ENCODE results near the gene IGSF23.

The IGSF23 gene

DNA sequence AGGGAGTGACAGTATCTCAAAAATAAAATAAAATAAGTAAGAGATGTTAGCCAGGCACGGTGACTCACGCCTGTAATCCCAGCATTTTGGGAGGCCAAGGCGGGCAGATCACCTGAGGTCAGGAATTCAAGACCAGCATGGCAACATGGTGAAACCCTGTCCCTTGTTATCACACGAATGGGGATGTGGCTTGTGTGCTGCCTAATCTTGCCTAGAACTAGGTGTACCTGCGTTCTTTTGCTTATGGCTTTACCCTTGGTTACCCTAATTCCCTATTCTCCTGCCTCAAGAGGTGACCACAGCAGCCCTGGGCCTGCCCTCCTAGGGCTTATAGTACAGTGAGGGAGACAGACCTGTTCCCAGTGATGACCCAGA, 24.0 kb downstream of the IGSF23 start:
- H3K36me3 ChIP-seq (replicated peaks; ENCODE audit: insufficient read depth, low read length), result no peaks in the 10 kb centered on the region

DNA sequence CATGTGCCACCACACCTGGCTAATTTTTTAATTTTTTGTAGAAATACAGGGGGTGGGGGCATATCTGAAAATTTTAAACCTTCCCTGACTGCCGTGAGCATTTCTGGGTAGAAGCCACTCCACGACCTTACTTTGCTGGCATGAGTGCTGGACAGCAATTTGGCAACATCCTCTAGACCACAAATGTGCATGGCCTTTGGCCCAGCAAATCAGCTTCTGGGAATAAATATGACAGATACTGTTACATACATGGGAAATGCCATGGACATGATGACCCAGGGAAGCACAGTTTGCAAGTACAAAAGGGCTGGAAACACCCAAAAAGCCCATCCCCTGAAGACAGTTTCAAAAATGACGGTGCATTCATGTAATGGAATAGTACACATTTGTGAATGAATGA, 27.2 kb downstream of the IGSF23 start:
- Histone ChIP-seq H3K9me3 (replicated peaks; ENCODE audit: insufficient read depth, low read length) (no peaks in the 10 kb centered on the region), H4K20me1 (ENCODE audit: insufficient read depth, low read length) (no peaks in the 10 kb centered on the region), H3K27me3 (replicated peaks; ENCODE audit: insufficient read depth, low read length) (no peaks in the 10 kb centered on the region), H3K4me3 (ENCODE audit: low read length) (no peak overlapping the region), H3K9me2 (replicated peaks; ENCODE audit: insufficient read depth, low read length) (no peaks in the 10 kb centered on the region), H3K4me2 (ENCODE audit: low read depth, low read length) (no peak overlapping the region), H3F3A (ENCODE audit: insufficient read depth, low read length) (no peaks in the 10 kb centered on the region), H3K9ac (ENCODE audit: low read length) (no peak overlapping the region), H2AFZ (ENCODE audit: low read length) (no peak overlapping the region), H3K4me1 (ENCODE audit: low read length) (no peaks in the 10 kb centered on the region), H3K27ac (ENCODE audit: low read length) (no peak overlapping the region), H3K79me2 (ENCODE audit: low read length) (peaks cover 6% of the 10 kb centered on the region), H3K36me3 (replicated peaks; ENCODE audit: insufficient read depth, low read length) (no peaks in the 10 kb centered on the region)
- TF ChIP-seq EZH2phosphoT487 (IDR thresholded peaks at IDR 0.05; ENCODE audit: low read length) (no peak), CTCF (IDR thresholded peaks at IDR 0.05; ENCODE audit: low read length) (no peak), EZH2 (optimal IDR thresholded peaks at IDR 0.05; ENCODE audit: low read depth, low read length) (no peak)
- DNase-seq, result no peak

More for the DNA sequence above, 24.0 kb downstream of the IGSF23 start:
- Histone ChIP-seq H2AFZ (ENCODE audit: low read length) (no peak overlapping the region), H3K4me1 (ENCODE audit: low read length) (no peaks in the 10 kb centered on the region), H4K20me1 (ENCODE audit: insufficient read depth, low read length) (no peaks in the 10 kb centered on the region), H3K79me2 (ENCODE audit: low read length) (no peaks in the 10 kb centered on the region), H3K4me3 (ENCODE audit: low read length) (no peak overlapping the region), H3K9me2 (replicated peaks; ENCODE audit: insufficient read depth, low read length) (no peaks in the 10 kb centered on the region), H3F3A (ENCODE audit: insufficient read depth, low read length) (no peaks in the 10 kb centered on the region), H3K27ac (ENCODE audit: low read length) (no peak overlapping the region), H3K27me3 (replicated peaks; ENCODE audit: insufficient read depth, low read length) (no peaks in the 10 kb centered on the region; the same call in 1 of the 2 replicates), H3K9me3 (replicated peaks; ENCODE audit: insufficient read depth, low read length) (no peaks in the 10 kb centered on the region), H3K4me2 (ENCODE audit: low read depth, low read length) (no peak overlapping the region), H3K9ac (ENCODE audit: low read length) (no peak overlapping the region)
- no peak for DNase-seq
- TF ChIP-seq CTCF (IDR thresholded peaks at IDR 0.05; ENCODE audit: low read length), result no peak
- TF ChIP-seq EZH2phosphoT487 (IDR thresholded peaks at IDR 0.05; ENCODE audit: low read length), result no peak
- no peak for TF ChIP-seq EZH2 (optimal IDR thresholded peaks at IDR 0.05; ENCODE audit: low read depth, low read length)

- no peaks in the 10 kb centered on the region for H3F3A ChIP-seq (ENCODE audit: insufficient read depth, low read length)
- H3K9me2 ChIP-seq (replicated peaks; ENCODE audit: insufficient read depth, low read length), result no peaks in the 10 kb centered on the region
- no peak overlapping the region for H3K4me3 ChIP-seq (ENCODE audit: low read length)
- H3K36me3 ChIP-seq (replicated peaks; ENCODE audit: insufficient read depth, low read length), result no peaks in the 10 kb centered on the region
- no peaks in the 10 kb centered on the region for H4K20me1 ChIP-seq (ENCODE audit: insufficient read depth, low read length)
- H2AFZ ChIP-seq (ENCODE audit: low read length), result no peak overlapping the region
- no peaks in the 10 kb centered on the region for H3K9me3 ChIP-seq (replicated peaks; ENCODE audit: insufficient read depth, low read length)
- H3K9ac ChIP-seq (ENCODE audit: low read length), result no peak overlapping the region
- H3K79me2 ChIP-seq (ENCODE audit: low read length), result peaks cover 6% of the 10 kb centered on the region
- TF ChIP-seq EZH2phosphoT487 (IDR thresholded peaks at IDR 0.05; ENCODE audit: low read length) (no peak), CTCF (IDR thresholded peaks at IDR 0.05; ENCODE audit: low read length) (no peak), EZH2 (optimal IDR thresholded peaks at IDR 0.05; ENCODE audit: low read depth, low read length) (no peak)
- H3K4me2 ChIP-seq (ENCODE audit: low read depth, low read length), result no peak overlapping the region
- H3K4me1 ChIP-seq (ENCODE audit: low read length), result no peaks in the 10 kb centered on the region
- H3K27me3 ChIP-seq (replicated peaks; ENCODE audit: insufficient read depth, low read length), result no peaks in the 10 kb centered on the region
- DNase-seq, result no peak
- H3K27ac ChIP-seq (ENCODE audit: low read length), result no peak overlapping the region
Observed at GRCh38 chr19:44641501-44642265, 28.3 kb downstream of the IGSF23 start.
